Right lobe of liver (tissue), 6 donors: Measurements from ENCODE around the gene CYP2D6. TPM values are rescaled to one million over a fixed set of nuclear protein-coding genes. Genes with fewer than 3 reads are reported as not detected.
"Not testable (repeated sequence)": the region's sequence is repeated elsewhere in the genome, so short reads cannot be mapped to it uniquely, and the experiment has no call there.

Source experiments
- ATAC-seq, 4 donors: fragments of 200-7000 bp; cut with Tn5 transposase; one replicate each; pipeline ENCODE4 v1.9.1; 2020; ENCODE audit warnings: mild to moderate bottlenecking in 4 of 4, moderate library complexity in 4 of 4
- DNase-seq, 3 donors: peaks; one replicate each; pipeline ENCODE4 v3.0.0-alpha.2; 2020
- H3K27ac ChIP-seq, 3 donors: fragments of 200-600 bp; one replicate each; pipeline ENCODE4 v1.8.0; 2022
- H3K27me3 ChIP-seq, 2 donors: fragments of 200-600 bp; one replicate each; pipeline ENCODE4 v1.8.0; 2022
- H3K36me3 ChIP-seq, 4 donors: fragments of 200-600 bp; sonication (generic) in 1 of 4; one replicate each; pipeline versions ENCODE4 v1.5.1 to v1.8.0; 2017 to 2022; ENCODE audit warnings: control low read depth in 1 of 4
- H3K4me1 ChIP-seq, 4 donors: fragments of 200-600 bp; sonication (generic) in 1 of 4; one replicate each; pipeline versions ENCODE4 v1.5.1 to v1.8.0; 2017 to 2022; ENCODE audit warnings: control low read depth in 1 of 4
- H3K4me3 ChIP-seq, 3 donors: fragments of 200-600 bp; one replicate each; pipeline ENCODE4 v1.8.0; 2022
- H3K9me3 ChIP-seq, 4 donors: fragments of 200-600 bp; sonication (generic) in 1 of 4; one replicate each; pipeline versions ENCODE4 v1.5.1 to v1.8.0; 2017 to 2022; ENCODE audit warnings: control low read depth in 1 of 4
- POLR2A ChIP-seq: fragments of 450-650 bp; IDR thresholded peaks from one replicate; pipeline ENCODE4 v1.6.1; 2017; ENCODE audit warnings: antibody characterized with exemption, mild to moderate bottlenecking
- WGBS: methylation state at CpG from one replicate; pipeline ENCODE4 v1.1.6; 2018; ENCODE audit warnings: low coverage, low lambda C conversion rate; ENCODE audit not compliant: insufficient coverage; ENCODE audit errors: missing lambda C conversion rate; 5-methylcytosine and 5-hydroxymethylcytosine counted together
- intact Hi-C, 2 donors: fragments of 100-400 bp; cut with DNase I; formaldehyde crosslinking; loops; one replicate each; pipeline versions ENCODE4 v1.11.2 to v1.14.1; 2022
- long read RNA-seq: library from polyadenylated mRNA; unstranded; transcript quantifications from one replicate; pipeline ENCODE4 v2.0.0, GENCODE V29; 2019
- total RNA-seq, 6 experiments: library from RNA; depleted of rRNA in 2 of 6; stranded (reverse); fragments of >200 nt in 2 of 6; fragmentation: NEBNext Ultra II Directional in 3 of 6; extraction: Animal tissue kit (Norgen Biotek cat#: 25700) in 3 of 6; gene quantifications; one replicate each; pipeline versions ENCODE4 v1.1.0 to v1.2.4, GENCODE V29; 2016 to 2023
- TF ChIP-seq, protein P1 (sequence below), 4 donors: fragments of 200-600 bp in 3 of 4; fragments of 450-650 bp in 1 of 4; IDR thresholded peaks; one replicate each; pipeline versions ENCODE4 v1.5.1 to v1.8.0; 2016 to 2022; ENCODE audit warnings: antibody characterized with exemption in 4 of 4, mild to moderate bottlenecking in 2 of 4
- donor health status: DM: no; HTN: yes; CAD: no.
- donor health status: DM: no; HTN: no; CAD: no.
- donor health status: DM: no; HTN: no; CAD: no.
- donor health status: DM: no; HTN: yes; CAD: no.
- donor health status: DM: no; HTN: yes; CAD: no.

The CYP2D6 gene
- total RNA-seq: 100 to 1,000 TPM; 104 to 400 (median 283) TPM
- long read RNA-seq, transcript CYP2D6-201 (8 exons, 1,433 nt): minor isoform, 17 of 286 reads
- long read RNA-seq, transcript CYP2D6-206 (9 exons, 1,583 nt): major isoform, 201 of 286 reads
- long read RNA-seq, partial matches to known transcripts: 27 of 286 reads
- long read RNA-seq, other reads (novel, unspliced or antisense): 40 of 286 reads

DNA sequence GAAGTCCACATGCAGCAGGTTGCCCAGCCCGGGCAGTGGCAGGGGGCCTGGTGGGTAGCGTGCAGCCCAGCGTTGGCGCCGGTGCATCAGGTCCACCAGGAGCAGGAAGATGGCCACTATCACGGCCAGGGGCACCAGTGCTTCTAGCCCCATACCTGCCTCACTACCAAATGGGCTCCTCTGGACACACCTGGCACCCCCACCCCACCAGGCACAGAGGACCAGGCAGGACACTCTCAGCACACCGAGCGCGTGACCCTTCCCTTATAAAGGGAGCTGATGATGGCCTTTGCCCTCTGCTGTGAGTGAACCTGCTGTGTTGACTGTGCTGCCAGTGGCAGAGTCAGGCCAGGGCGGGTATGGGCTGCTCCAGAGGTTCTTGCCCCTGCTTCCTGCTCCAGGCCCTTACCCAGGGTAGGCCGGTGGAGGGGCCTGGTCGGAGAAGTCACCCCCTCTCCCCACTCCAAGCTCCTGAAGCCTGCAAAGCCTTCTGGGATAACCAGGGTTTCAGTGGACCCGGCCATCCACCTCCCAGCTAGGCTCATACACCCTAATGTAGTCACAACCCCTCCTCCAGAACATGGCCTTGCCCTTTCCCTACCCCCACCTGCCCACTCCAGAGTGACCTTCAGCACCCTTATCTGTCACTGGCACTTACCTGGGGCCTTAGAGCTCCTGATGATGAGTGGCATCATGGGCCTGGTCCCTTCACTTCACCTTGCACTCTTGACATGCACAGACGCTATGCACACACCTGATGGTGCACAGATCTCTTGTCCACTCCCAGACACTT is at the start of gene CYP2D6:
TSS of gene CYP2D6 (minus strand) at position 172 of the 793 bp plus-strand sequence. CDS start at position 153, 19 bp downstream.
- Histone ChIP-seq H3K4me3 (peak within 1 kb of the TSS; percentile 44 to 80 (median 77)), H3K27ac (peak within 1 kb of the TSS; percentile 67 to 81 (median 70)), H3K4me1 (peaks cover 0 to 20% (median 6%) of the 10 kb centered on the region in 4 donors), H3K36me3 (peaks cover 0 to 17% (median 7%) of the 10 kb centered on the region in 4 donors)
- intact Hi-C loops, H3K9me3 ChIP-seq, H3K27me3 ChIP-seq: not testable (repeated sequence)
- DNase-seq: peak; percentile 85 to 98 (median 94)
- peak; percentile 93 for TF ChIP-seq POLR2A
- 27% methylated on average over 3 of the region's 14 CpGs for WGBS
- ATAC-seq: peak; percentile 71 to 83 (median 76)

DNA sequence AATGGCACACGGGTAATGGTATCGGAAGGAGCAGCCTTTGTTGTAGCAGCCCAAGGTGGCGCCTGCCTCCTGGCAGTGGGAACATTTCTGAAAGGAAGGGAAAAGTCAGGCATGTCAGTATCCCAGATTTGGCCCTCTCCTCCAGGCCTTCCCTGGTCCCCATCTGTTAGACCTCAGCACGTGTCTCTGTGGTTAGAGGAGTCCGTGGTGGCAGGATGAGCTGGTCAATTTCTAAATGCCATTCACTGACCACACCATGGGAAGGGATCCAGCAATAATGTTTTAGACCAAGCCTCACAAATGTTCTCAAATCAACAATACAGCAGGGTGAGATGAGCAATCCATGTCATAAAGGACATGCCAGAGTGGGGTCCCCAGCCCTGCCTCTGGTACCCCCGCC is 49.0 kb upstream of the CYP2D6 start:
- DNase-seq (no peak), ATAC-seq (no peak)
- Histone ChIP-seq H3K4me3 (no peak overlapping the region), H3K9me3 (no peaks in the 10 kb centered on the region), H3K4me1 (peaks cover 0 to 15% (median 0%) of the 10 kb centered on the region in 4 donors), H3K36me3 (no peaks in the 10 kb centered on the region), H3K27me3 (no peaks in the 10 kb centered on the region), H3K27ac (no peak overlapping the region)
- intact Hi-C loops: no loop called here
- 60% methylated on average over 2 of the region's 6 CpGs for WGBS
- TF ChIP-seq, protein P1, sequence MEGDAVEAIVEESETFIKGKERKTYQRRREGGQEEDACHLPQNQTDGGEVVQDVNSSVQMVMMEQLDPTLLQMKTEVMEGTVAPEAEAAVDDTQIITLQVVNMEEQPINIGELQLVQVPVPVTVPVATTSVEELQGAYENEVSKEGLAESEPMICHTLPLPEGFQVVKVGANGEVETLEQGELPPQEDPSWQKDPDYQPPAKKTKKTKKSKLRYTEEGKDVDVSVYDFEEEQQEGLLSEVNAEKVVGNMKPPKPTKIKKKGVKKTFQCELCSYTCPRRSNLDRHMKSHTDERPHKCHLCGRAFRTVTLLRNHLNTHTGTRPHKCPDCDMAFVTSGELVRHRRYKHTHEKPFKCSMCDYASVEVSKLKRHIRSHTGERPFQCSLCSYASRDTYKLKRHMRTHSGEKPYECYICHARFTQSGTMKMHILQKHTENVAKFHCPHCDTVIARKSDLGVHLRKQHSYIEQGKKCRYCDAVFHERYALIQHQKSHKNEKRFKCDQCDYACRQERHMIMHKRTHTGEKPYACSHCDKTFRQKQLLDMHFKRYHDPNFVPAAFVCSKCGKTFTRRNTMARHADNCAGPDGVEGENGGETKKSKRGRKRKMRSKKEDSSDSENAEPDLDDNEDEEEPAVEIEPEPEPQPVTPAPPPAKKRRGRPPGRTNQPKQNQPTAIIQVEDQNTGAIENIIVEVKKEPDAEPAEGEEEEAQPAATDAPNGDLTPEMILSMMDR (IDR thresholded peaks at IDR 0.05): no peak
- no peak for TF ChIP-seq POLR2A

DNA sequence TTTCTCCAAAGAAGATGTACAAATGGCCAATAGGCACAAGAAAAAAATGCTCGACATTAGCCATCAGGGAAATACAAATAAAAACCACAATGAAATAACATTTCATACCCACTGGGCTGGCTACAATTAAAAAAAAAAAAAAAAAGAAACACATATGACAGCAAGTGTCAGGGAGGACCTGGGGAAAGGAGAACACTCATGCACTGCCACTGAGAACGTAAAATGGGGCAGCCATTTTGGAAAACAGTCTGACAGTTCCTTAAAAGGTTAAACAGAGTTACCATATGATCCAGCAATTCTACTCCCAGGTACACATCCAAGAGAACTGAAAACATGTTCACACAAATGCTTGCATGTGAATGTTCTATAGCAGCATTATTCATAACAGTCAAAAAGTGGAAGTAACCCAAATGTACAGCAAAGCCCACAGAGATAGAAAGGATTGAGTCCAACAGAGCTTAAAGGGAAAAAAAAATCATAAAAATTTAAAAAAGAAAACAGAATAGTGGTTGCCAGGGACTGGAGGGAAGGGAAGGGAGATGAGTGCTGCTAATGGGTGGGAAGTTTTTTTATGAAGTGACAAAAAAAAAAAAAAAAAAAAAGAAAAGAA is 48.4 kb upstream of the CYP2D6 start:
- Histone ChIP-seq H3K27me3 (no peaks in the 10 kb centered on the region), H3K36me3 (no peaks in the 10 kb centered on the region), H3K4me3 (no peak overlapping the region), H3K27ac (no peak overlapping the region), H3K9me3 (no peaks in the 10 kb centered on the region), H3K4me1 (peaks cover 0 to 16% (median 2%) of the 10 kb centered on the region in 4 donors)
- intact Hi-C loops: no loop called here
- WGBS: 100% methylated on average over 2 of the region's 2 CpGs
- TF ChIP-seq POLR2A: no peak
- DNase-seq (no peak), ATAC-seq (no peak)

DNA sequence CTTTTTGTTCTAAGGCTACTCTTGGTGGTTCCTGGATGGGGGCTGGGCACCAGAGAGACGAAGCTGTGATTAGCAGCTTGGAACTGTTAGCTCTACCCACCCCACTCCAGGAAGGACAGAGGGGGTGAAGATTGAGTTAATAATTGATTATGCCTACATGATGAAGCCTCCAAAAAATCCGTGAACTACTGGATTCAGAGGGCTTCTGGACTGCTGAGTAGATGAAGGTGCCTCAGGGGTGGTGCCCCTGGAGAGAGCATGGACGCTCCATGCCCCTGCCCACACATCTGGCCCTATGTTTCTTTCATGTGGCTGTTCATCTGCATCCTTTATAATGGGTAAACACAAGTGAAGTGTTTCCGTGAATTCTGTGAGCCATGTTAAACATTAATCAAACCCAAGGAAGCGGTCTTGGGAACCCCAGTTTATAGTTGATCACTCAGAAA is 47.3 kb upstream of the CYP2D6 start:
- TF ChIP-seq, protein P1 (IDR thresholded peaks at IDR 0.05): no peak
- TF ChIP-seq POLR2A: no peak
- no peaks in the 10 kb centered on the region for H3K27me3 ChIP-seq
- H3K4me3 ChIP-seq: no peak overlapping the region
- no peak for DNase-seq
- 52% methylated on average over 5 of the region's 5 CpGs for WGBS
- H3K27ac ChIP-seq: no peak overlapping the region
- H3K9me3 ChIP-seq: no peaks in the 10 kb centered on the region
- H3K36me3 ChIP-seq: no peaks in the 10 kb centered on the region
- peak in 2 of 4 donors; percentile 40 to 52 for ATAC-seq
- peaks cover 0 to 21% (median 8%) of the 10 kb centered on the region in 4 donors for H3K4me1 ChIP-seq
- intact Hi-C loops: no loop called here

DNA sequence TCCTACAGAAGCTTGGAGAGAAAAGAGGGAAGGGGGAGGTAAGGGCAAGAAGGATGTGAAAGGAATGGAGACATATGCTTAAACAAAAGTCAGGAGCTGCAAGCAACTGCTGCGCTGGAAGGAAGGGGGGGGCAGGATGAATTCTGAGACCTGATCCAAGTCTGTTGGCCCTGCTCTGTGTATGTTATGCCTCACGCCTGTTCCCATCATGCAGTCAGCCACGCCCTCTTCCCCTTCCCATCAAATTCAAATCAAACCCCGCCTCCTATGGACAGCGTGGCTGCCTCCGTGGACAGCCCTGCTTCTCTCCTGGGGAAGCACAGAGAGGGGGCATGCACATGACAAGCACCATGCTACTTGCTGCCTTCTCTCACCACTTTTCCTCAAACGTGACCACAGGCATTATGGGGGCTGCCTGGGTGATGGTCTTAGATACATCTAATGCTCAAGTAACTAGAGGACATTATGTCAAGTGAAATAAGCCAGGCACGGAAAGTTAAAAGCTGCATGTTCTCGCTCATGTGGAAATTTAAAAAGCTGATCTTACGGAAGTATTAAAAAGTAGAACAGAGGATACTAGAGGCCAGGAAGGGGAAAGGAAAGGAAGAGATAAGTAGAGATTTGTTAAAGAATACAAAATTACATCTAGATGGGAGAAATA is 45.8 kb upstream of the CYP2D6 start:
- WGBS: 75% methylated on average over 9 of the region's 10 CpGs
- ATAC-seq: no peak

More for the DNA sequence above, 45.8 kb upstream of the CYP2D6 start:
- Histone ChIP-seq H3K4me1 (peaks cover 0 to 30% (median 11%) of the 10 kb centered on the region in 4 donors), H3K27me3 (no peaks in the 10 kb centered on the region), H3K4me3 (no peak overlapping the region), H3K36me3 (no peaks in the 10 kb centered on the region), H3K27ac (no peak overlapping the region), H3K9me3 (no peaks in the 10 kb centered on the region)
- intact Hi-C loops: no loop called here
- TF ChIP-seq, protein P1 (IDR thresholded peaks at IDR 0.05): no peak
- TF ChIP-seq POLR2A: no peak
- no peak for DNase-seq
